Stimulated activated CD8-positive, alpha-beta memory T cell treated with anti-CD3 and anti-CD28 coated beads, Interleukin-12 subunit alpha, Interleukin-12 subunit beta, amount 100 ng/mL, for 4 hours (primary cell): ENCODE results near the gene TPCN1.

Experiments
- DNase-seq: peaks from one replicate; pipeline ENCODE4 v3.0.0-alpha.2; 2020; ENCODE audit warnings: low read depth

The TPCN1 gene

GRCh38 chr12:113242026-113242418, 20.8 kb downstream of the TPCN1 start:
- no peak for DNase-seq

- no peak for DNase-seq
Measured at GRCh38 chr12:113242560-113242959, 21.3 kb downstream of the TPCN1 start.

GRCh38 chr12:113244047-113244460, 22.8 kb downstream of the TPCN1 start:
- DNase-seq, result no peak

- no peak for DNase-seq
Measured at GRCh38 chr12:113244478-113244958, 23.3 kb downstream of the TPCN1 start.

- DNase-seq, result no peak
Measured at GRCh38 chr12:113245695-113246477, 24.6 kb downstream of the TPCN1 start.

- DNase-seq, result no peak
Measured at GRCh38 chr12:113246478-113247122, 25.3 kb downstream of the TPCN1 start.

GRCh38 chr12:113247123-113248050, 26.1 kb downstream of the TPCN1 start:
- DNase-seq, result no peak

- DNase-seq, result no peak
Measured at GRCh38 chr12:113248051-113248825, 27.0 kb downstream of the TPCN1 start.

GRCh38 chr12:113248842-113249435, 27.7 kb downstream of the TPCN1 start:
- no peak for DNase-seq

- DNase-seq, result no peak
Measured at GRCh38 chr12:113249546-113249945, 28.3 kb downstream of the TPCN1 start.

GRCh38 chr12:113250045-113250444, 28.8 kb downstream of the TPCN1 start:
- no peak for DNase-seq

- DNase-seq, result no peak
Measured at GRCh38 chr12:113251404-113252070, 30.3 kb downstream of the TPCN1 start.

- DNase-seq, result no peak
Measured at GRCh38 chr12:113252494-113252893, 31.2 kb downstream of the TPCN1 start.

- no peak for DNase-seq
Measured at GRCh38 chr12:113253532-113254285, 32.4 kb downstream of the TPCN1 start.

GRCh38 chr12:113254298-113254697, 33.0 kb downstream of the TPCN1 start:
- DNase-seq, result no peak

- DNase-seq, result no peak
Measured at GRCh38 chr12:113257564-113257963, 36.3 kb downstream of the TPCN1 start.

- no peak for DNase-seq
Measured at GRCh38 chr12:113260127-113260526, 38.9 kb downstream of the TPCN1 start.

GRCh38 chr12:113260636-113261300, 39.5 kb downstream of the TPCN1 start:
- no peak for DNase-seq

- DNase-seq, result no peak
Measured at GRCh38 chr12:113261847-113262470, 40.7 kb downstream of the TPCN1 start.
